SU-DHL-6 (cell line): ENCODE data around the gene ZNF579.

Experiments used
- CTCF ChIP-seq: fragments of 200-600 bp; sonication (generic); IDR thresholded peaks from one replicate; pipeline ENCODE4 v1.5.1; 2017; ENCODE audit warnings: antibody characterized with exemption, mild to moderate bottlenecking, low read length, moderate library complexity; ENCODE audit not compliant: insufficient read depth, poor library complexity, severe bottlenecking
- EZH2phosphoT487 ChIP-seq: fragments of 200-600 bp; sonication (generic), shearing (Covaris generic); conservative IDR thresholded peaks from 2 replicates; pipeline ENCODE4 v1.6.1; 2018; ENCODE audit warnings: mild to moderate bottlenecking, antibody characterized with exemption, low read length, moderate library complexity, mixed read lengths

GRCh38 chr19:55622242-55622969 is 41.8 kb upstream of the ZNF579 start:
- TF ChIP-seq EZH2phosphoT487 = no peak
- no peak for TF ChIP-seq CTCF
